Smooth muscle cell (in vitro differentiated cells): ENCODE measurements around the gene USH2A. TPM values are rescaled to one million over a fixed set of nuclear protein-coding genes. Genes with fewer than 3 reads are reported as not detected.
A peak's percentile ranks its signal among the peaks of the same experiment; 100 is the strongest.

Experiments
- DNase-seq: peaks from one replicate; lab custom pipeline; 2025; ENCODE audit not compliant: unreplicated experiment; lab: John Stamatoyannopoulos, UW
- H2AFZ ChIP-seq: fragments of 200-600 bp; sonication (generic); 2 replicates; pipeline ENCODE4 v1.6.0; 2016; ENCODE audit warnings: antibody characterized with exemption, low read depth, mild to moderate bottlenecking
- H3F3A ChIP-seq: fragments of 200-600 bp; sonication (generic); 2 replicates; pipeline ENCODE4 v1.6.0; 2017; ENCODE audit warnings: antibody characterized with exemption, low read depth
- H3K27ac ChIP-seq: fragments of 200-600 bp; sonication (generic); 2 replicates; pipeline ENCODE4 v1.5.1; 2016; ENCODE audit warnings: low read depth, mild to moderate bottlenecking
- H3K27me3 ChIP-seq: fragments of 200-600 bp; sonication (generic); 2 replicates; pipeline ENCODE4 v1.6.1; 2016; ENCODE audit warnings: low read depth, mild to moderate bottlenecking
- H3K36me3 ChIP-seq: fragments of 200-600 bp; sonication (generic); 2 replicates; pipeline ENCODE4 v1.5.1; 2016; ENCODE audit warnings: low read depth
- H3K4me1 ChIP-seq: fragments of 200-600 bp; sonication (generic); 2 replicates; pipeline ENCODE4 v1.5.1; 2016; ENCODE audit warnings: low read depth
- H3K4me2 ChIP-seq: fragments of 200-600 bp; sonication (generic); 2 replicates; pipeline ENCODE4 v1.6.0; 2016; ENCODE audit warnings: mild to moderate bottlenecking
- H3K4me3 ChIP-seq: fragments of 200-600 bp; sonication (generic); 2 replicates; pipeline ENCODE4 v1.5.1; 2016; ENCODE audit warnings: mild to moderate bottlenecking
- H3K79me2 ChIP-seq: fragments of 200-600 bp; sonication (generic); 2 replicates; pipeline ENCODE4 v1.6.0; 2016; ENCODE audit warnings: low read depth, mild to moderate bottlenecking
- H3K9ac ChIP-seq: fragments of 200-600 bp; sonication (generic); 2 replicates; pipeline ENCODE4 v1.6.0; 2016; ENCODE audit warnings: low read depth
- H3K9me3 ChIP-seq: fragments of 200-600 bp; sonication (generic); replicated peaks from 2 replicates; pipeline ENCODE4 v1.5.1; 2016; ENCODE audit warnings: low read depth
- H4K20me1 ChIP-seq: fragments of 200-600 bp; sonication (generic); 2 replicates; pipeline ENCODE4 v1.6.0; 2016; ENCODE audit warnings: low read depth
- WGBS: methylation state at CpG from one replicate; pipeline ENCODE4 v1.1.7; 2016; ENCODE audit warnings: low lambda C conversion rate; 5-methylcytosine and 5-hydroxymethylcytosine counted together
- polyA plus RNA-seq: library from polyadenylated mRNA; unstranded; fragments of >200 nt; fragmentation: Nextera tagmentation; extraction: Ambion mirVana; gene quantifications from 2 replicates; pipeline ENCODE4 v1.2.1, GENCODE V29; 2016
- total RNA-seq: library from RNA; depleted of rRNA; stranded (reverse); fragments of >200 nt; gene quantifications from 2 replicates; pipeline ENCODE4 v1.2.3, GENCODE V29; 2014
- TF ChIP-seq, protein P1 (sequence below): fragments of 200-600 bp; sonication (generic); IDR thresholded peaks from 2 replicates; pipeline ENCODE4 v1.5.1; 2017; ENCODE audit warnings: borderline replicate concordance, mild to moderate bottlenecking, antibody characterized with exemption; ENCODE audit not compliant: insufficient read depth, poor library complexity, severe bottlenecking

The USH2A gene
- total and polyA plus RNA-seq, 2 experiments from 2014 or later = under 0.01 TPM; not detected in 1

DNA sequence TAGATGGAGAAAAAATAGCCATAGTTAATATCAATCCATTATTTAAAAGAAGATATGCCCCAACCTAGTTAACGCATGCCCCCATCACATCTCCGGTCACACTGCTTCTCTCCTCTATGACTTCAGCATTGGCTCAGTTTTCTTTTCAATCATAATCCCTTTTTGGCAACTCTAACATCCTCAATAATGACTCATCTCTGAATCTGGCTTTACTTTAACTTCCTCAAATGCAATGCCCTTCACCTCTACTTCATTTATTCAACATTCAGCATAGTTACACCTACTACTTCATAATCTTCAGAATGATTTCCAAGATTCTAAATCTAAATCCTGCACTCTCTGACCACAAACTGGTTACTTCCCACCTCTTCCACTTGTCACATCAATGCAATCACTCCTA lies 417.3 kb downstream of the USH2A start:
- Histone ChIP-seq H3K27me3 (no peaks in the 10 kb centered on the region), H3K79me2 (no peaks in the 10 kb centered on the region), H3K36me3 (no peaks in the 10 kb centered on the region), H4K20me1 (no peaks in the 10 kb centered on the region), H3K9me3 (no peaks in the 10 kb centered on the region), H3K9ac (no peak overlapping the region), H3K4me2 (no peak overlapping the region), H2AFZ (no peak overlapping the region), H3K4me1 (no peaks in the 10 kb centered on the region), H3F3A (no peaks in the 10 kb centered on the region), H3K4me3 (no peak overlapping the region), H3K27ac (no peak overlapping the region)
- no peak for DNase-seq
- WGBS = 86% methylated on average over 2 of the region's 2 CpGs
- TF ChIP-seq, protein P1, sequence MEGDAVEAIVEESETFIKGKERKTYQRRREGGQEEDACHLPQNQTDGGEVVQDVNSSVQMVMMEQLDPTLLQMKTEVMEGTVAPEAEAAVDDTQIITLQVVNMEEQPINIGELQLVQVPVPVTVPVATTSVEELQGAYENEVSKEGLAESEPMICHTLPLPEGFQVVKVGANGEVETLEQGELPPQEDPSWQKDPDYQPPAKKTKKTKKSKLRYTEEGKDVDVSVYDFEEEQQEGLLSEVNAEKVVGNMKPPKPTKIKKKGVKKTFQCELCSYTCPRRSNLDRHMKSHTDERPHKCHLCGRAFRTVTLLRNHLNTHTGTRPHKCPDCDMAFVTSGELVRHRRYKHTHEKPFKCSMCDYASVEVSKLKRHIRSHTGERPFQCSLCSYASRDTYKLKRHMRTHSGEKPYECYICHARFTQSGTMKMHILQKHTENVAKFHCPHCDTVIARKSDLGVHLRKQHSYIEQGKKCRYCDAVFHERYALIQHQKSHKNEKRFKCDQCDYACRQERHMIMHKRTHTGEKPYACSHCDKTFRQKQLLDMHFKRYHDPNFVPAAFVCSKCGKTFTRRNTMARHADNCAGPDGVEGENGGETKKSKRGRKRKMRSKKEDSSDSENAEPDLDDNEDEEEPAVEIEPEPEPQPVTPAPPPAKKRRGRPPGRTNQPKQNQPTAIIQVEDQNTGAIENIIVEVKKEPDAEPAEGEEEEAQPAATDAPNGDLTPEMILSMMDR = no peak

DNA sequence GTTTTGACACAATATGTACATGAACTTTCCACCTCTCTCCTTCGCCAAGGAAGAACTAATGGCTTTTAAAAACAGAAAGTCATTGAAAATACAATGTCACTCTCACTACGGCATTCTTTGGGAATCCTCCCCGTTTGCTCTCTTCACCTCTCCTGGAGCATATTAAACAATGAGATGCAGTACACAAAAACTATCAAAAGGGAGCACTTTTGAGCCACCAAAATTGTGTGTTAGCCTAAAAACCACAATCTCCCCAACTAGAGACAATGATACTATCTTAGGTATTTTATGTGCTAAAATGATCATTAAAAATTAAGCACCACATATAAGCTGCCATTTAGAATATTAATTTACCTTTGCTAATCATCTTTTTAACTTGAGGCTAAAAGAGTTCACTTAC lies 430.6 kb downstream of the USH2A start:
- no peak overlapping the region for H3K4me2 ChIP-seq
- no peaks in the 10 kb centered on the region for H3K9me3 ChIP-seq

DNA sequence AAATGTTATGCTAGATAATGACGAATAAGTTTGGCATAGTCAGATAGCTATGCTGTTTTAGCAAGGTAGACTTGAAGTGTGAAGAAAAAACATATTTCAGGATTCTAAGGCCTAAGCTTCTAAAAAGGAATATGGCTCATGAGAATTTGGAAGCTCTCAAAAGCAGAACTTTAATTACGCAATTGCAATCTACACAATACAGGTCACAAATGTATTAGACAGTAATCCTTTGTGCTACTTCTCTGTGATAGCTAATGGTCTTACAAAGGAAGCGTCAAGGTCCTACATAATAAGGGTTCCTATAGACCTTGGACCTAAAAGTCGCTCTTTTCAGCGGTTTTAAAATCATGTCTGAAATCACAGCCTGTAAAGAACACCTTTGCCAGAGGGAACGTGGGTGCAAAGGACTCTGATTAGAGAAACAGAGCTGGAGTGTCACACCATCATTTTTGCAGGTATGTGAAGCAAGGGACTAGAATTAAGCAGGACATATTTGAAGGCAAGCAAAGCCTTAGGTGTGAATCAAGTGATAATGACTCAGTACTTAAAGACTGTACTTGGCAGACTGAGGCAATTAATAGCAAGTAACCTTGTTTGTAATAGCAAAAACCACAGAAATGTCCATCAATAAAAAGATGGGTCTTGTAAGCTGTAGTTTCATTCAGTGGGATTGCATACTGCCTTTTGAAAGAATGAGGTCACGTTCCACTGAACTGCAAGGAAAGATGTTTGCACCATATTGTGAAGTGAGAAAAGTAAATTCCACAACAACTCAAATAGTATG lies 436.0 kb downstream of the USH2A start:
- Histone ChIP-seq H3K9me3 (no peaks in the 10 kb centered on the region), H3K79me2 (no peaks in the 10 kb centered on the region), H3K27ac (no peak overlapping the region), H3K9ac (no peak overlapping the region), H3K27me3 (no peaks in the 10 kb centered on the region), H3K4me2 (no peak overlapping the region), H2AFZ (no peak overlapping the region), H3K4me3 (no peak overlapping the region), H4K20me1 (no peaks in the 10 kb centered on the region), H3K4me1 (no peaks in the 10 kb centered on the region), H3K36me3 (no peaks in the 10 kb centered on the region), H3F3A (no peaks in the 10 kb centered on the region)
- TF ChIP-seq, protein P1 = no peak
- DNase-seq = no peak
- 85% methylated on average over 7 of the region's 7 CpGs for WGBS

More for the DNA sequence above, 430.6 kb downstream of the USH2A start:
- Histone ChIP-seq H3K9ac (no peak overlapping the region), H3K4me1 (no peaks in the 10 kb centered on the region), H3K4me3 (no peak overlapping the region), H3K36me3 (no peaks in the 10 kb centered on the region), H3K27ac (no peak overlapping the region), H3K27me3 (no peaks in the 10 kb centered on the region), H2AFZ (no peak overlapping the region), H3K79me2 (no peaks in the 10 kb centered on the region), H4K20me1 (no peaks in the 10 kb centered on the region), H3F3A (no peaks in the 10 kb centered on the region)
- DNase-seq = no peak
- WGBS = 35% methylated on average over 3 of the region's 3 CpGs
- TF ChIP-seq, protein P1 = peak; percentile 47

DNA sequence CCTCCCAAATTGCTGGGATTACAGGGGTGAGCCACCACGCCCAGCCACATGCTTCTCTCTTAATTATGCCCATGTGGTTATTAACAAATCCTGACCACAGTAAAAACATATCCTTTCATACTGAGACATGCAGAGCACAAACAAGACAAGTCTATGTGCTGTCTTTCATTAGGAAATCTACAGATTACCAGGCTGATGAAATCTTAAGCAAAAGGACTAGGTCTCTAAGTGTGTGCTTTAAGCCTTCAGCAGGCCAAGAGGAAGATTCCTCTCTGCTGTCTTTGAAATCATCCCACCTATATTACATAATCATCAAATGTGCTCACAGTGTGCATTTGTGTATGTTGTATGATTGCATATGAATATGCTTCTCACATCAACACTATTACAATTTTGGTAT lies 436.8 kb downstream of the USH2A start:
- Histone ChIP-seq H3K9me3 (no peaks in the 10 kb centered on the region), H3K9ac (no peak overlapping the region), H3F3A (no peaks in the 10 kb centered on the region), H3K4me1 (no peaks in the 10 kb centered on the region), H4K20me1 (no peaks in the 10 kb centered on the region), H3K27me3 (no peaks in the 10 kb centered on the region), H3K27ac (no peak overlapping the region), H3K36me3 (no peaks in the 10 kb centered on the region), H2AFZ (no peak overlapping the region), H3K4me3 (no peak overlapping the region), H3K79me2 (no peaks in the 10 kb centered on the region), H3K4me2 (no peak overlapping the region)
- DNase-seq = no peak
- 78% methylated on average over 1 of the region's 1 CpG for WGBS
- TF ChIP-seq, protein P1 = no peak
